Measurements from ENCODE around the gene HLCS.

The HLCS gene

DNA sequence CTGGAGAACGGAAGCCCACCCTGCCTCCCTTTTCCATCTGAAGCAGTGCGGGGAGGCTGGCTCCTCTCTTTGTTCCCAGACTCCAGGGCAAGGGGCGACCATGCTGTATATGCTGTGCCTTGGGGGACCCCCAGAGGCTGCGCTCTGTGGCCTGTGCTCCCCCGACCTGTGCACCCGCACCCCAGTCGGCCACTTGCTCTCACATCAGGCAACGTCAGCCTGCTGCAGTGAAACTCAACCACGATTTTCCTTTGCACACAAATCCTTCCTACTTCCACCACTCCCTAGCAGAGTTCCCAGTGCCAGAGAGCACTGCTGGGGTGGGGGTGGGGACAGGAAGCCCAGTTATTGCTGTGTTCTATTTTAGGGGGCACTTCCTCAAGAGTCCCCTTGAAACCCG lies 215.1 kb downstream of the HLCS start:
- in situ Hi-C loops (cut with HindIII; ENCODE audit: low sequenced_read_pairs), result no loop called here

DNA sequence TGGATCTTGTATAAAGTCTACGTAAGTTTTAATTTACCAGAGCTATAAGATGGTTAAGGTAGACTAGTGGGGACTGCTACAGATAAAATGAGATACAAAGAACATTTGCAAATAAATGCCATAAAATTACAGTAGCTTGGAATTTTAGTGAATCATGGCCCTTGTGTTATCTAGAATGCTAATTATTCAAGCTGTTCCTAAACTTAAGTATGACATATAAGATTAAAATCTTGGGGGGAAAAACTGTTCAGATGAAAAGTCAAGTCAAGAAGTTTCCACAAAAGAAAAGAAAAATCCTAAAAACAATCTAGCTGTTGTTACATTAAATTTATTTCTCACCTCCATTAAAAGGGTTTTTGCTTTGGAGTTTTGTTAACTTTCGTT lies 215.9 kb downstream of the HLCS start:
- in situ Hi-C loops (cut with HindIII; ENCODE audit: low sequenced_read_pairs), result no loop called here

DNA sequence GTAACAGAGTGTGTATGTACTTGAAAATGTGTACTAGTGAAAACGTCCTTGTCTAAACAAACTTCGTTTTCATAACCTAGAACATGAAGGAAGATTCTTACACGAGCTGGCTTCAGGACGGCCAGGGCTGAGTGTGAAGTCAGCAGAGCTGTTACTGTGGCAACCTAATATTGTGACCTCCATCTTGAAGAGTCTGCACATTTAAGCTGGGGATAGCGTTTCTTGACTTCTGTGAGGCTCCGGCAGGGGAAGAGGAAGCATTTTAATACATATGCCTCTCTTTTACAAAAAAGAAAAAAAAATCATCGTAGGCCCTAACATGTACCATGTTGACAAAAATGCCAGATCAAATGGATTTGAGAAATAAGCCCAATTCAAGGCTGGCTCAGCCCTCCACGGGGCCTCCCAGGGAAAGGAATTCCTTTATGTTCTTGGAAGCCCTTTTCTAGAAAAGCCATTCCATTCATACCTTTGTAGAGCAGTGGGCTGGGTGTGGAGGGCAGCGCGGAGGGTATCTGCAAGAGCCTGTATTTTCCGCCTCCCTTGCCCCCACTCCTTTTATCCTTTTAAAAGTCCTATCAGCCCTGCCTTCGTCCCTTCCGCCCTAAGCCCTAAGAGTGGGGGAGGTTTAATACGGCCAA lies 216.4 kb downstream of the HLCS start:
- in situ Hi-C loops (cut with HindIII; ENCODE audit: low sequenced_read_pairs), result no loop called here

DNA sequence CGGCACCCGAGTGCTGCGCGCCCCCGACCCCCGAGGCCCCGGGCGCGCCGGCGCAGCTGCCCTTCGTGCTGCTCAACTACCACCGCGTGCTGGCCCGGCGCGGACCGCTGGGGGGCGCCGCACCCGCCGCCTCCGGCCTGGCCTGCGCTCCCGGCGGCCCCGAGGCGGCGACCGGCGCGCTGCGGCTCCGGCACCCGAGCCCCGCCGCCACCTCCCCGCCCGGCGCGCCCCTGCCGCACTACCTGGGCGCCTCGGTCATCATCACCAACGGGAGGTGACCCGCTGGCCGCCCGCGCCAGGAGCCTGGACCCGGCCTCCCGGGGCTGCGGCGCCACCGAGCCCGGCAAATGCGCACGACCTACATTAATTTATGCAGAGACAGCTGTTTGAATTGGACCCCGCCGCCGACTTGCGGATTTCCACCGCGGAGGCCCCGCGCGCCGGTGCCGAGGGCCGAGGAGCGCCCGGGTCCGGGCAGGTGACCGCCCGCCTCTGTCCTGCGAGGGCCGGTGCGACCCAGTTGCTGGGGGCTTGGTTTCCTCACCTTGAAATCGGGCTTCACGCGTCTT lies 218.6 kb downstream of the HLCS start:
- in situ Hi-C loops (cut with HindIII; ENCODE audit: low sequenced_read_pairs), result no loop called here

DNA sequence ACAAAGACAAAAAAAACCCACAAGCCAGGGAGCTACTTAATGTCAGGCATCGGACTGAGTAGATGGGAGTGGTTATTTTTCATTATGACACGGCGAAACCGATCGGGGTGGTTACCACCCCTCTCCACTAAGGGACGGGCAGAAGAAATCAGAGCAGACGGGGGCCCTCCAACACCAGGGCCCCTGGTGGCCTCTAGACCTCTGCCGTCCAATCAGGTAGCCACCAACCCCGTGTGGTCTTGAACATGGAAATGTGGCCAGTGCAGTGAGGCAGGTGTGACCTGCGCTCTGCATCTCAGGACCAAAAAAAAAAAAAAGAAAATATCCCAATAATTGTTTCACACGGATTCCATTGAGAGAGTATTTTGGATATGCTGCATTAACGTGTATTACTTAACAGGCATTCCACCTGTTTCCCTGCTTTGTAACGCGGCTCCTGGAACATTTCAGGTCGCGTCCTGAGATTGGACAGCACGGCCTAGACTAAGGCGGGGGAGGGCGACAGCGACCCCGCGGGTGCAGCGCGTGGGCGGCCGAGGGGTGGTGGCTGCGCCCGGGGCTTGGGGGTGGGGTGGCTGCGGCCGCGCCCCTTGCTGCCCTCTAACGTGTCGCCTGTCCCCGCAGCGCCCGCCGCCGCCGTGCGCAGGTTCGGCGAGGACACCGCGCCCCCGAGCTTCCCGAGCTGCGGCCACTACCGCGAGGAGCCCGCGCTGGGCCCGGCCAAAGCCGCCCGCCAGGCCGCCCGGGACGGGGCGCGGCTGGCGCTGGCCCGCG lies 219.2 kb downstream of the HLCS start:
- in situ Hi-C loops (cut with HindIII; ENCODE audit: low sequenced_read_pairs), result no loop called here

DNA sequence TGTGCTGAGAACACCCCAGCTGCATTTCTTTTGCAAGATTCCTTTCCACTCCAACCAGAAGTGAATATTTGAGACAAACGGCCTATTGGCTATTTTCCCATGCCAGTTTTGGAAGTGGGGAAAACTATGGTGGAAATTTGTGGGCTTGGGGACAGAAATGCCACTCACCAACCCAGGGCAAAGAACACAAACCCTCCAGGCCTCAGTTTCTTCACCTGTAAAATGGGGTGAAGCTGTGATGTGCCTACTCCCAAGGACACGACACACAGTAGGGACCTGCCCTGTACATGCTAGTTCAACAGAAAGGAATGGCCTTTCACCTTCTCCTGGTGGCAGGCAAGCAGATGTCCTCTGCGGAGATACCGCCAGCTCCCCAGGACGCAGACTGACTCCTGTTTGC lies 221.0 kb downstream of the HLCS start:
- in situ Hi-C loops (cut with HindIII; ENCODE audit: low sequenced_read_pairs), result no loop called here

DNA sequence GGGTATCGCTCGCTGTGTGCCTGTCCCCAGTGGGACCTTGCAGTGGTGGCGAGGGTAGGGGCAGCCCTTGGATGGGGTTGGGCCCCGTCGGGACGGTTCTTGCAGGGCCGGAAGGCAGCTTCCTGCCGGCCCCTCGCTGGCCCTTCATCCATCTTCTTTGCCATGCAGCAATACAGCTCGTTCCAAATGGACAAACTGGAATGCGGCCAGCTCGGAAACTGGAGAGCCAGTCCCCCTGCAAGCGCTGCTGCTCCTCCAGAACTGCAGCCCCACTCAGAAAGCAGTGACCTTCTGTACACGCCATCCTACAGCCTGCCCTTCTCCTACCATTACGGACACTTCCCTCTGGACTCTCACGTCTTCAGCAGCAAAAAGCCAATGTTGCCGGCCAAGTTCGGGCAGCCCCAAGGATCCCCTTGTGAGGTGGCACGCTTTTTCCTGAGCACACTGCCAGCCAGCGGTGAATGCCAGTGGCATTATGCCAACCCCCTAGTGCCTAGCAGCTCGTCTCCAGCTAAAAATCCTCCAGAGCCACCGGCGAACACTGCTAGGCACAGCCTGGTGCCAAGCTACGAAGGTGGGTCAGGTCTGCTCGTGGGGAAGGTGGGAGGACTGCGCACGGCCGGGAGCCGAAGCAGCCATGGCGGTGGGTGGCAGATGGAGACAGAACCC lies 221.8 kb downstream of the HLCS start:
- in situ Hi-C loops (cut with HindIII; ENCODE audit: low sequenced_read_pairs), result loop anchor here (5.0 kb wide), 1 partner anchor 77 kb away; no protein-coding TSS in a partner anchor

DNA sequence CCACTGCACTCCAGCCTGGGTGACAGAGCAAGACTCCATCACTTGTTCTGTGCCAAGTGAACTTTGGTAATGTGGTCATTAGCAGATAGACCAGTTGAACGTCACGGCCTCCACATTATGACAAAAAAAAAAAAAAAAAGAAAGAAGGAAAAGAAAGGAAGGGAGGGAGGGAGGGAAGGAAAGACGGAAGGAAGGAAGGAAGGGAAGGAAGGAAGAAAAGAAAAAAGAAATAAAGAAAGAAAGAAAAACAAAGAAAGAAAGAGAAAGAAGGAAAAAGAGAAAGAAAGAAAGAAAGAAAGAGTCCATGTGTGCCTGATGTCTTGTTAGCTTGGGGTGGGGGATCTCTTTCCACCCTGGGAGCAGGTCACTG lies 222.3 kb downstream of the HLCS start:
- in situ Hi-C loops (cut with HindIII; ENCODE audit: low sequenced_read_pairs), result loop anchor here (5.0 kb wide), 1 partner anchor 77 kb away; no protein-coding TSS in a partner anchor

DNA sequence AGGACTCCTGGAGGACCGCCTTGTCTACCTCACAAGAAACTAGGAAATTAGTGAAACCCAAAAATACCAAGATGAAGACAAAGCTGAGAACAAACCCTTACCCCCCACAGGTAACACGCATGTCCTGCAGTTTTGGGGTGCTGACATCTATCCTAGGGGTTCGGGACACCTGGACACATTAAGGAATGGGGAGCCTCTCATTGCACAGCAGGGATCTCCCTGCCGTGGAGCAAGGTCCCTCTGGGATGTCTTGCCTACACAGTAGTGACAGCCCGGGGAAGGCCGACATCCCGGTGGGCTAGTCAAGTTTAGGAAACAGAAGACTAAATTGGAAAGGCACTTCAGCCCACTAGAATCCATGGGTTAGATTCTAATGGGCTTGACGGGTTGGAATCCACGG lies 223.0 kb downstream of the HLCS start:
- in situ Hi-C loops (cut with HindIII; ENCODE audit: low sequenced_read_pairs), result loop anchor here (5.0 kb wide), 1 partner anchor 76 kb away; no protein-coding TSS in a partner anchor

DNA sequence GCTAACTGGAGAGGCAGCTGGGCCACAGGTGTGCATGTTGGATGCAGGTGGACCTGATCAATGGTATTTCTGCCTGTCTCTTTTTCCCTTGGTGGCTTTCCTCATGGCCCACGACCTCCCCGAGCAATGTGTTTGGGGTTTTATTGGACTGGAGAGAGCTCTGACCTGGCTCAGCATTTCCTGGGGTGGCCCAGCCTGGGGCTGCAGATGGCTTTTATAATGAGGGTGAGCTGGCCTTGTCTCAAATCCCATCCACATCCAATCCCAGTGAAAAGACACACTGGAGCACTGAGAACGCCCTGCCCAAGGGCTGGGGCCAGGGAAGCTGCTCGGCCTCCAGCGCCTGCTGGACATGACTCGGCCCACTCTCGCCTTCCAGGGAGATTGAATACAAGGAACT lies 223.5 kb downstream of the HLCS start:
- in situ Hi-C loops (cut with HindIII; ENCODE audit: low sequenced_read_pairs), result loop anchor here (5.0 kb wide), 1 partner anchor 76 kb away; no protein-coding TSS in a partner anchor

DNA sequence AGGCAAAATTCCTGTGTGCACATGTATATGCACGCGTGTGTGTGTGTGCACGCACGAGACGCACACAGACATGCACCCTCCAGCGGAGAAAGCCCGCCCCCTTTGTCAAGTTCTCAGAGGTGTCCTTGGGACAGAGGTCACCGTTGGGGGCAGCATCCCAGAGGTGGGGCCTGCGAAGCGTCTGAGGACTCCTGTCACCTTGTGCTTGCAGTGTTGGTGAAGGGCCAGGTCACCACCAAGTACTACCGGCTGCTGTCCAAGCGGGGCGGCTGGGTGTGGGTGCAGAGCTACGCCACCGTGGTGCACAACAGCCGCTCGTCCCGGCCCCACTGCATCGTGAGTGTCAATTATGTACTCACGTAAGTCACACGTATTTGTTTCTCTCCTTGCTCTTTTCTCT lies 225.0 kb downstream of the HLCS start:
- in situ Hi-C loops (cut with HindIII; ENCODE audit: low sequenced_read_pairs), result loop anchor here (5.0 kb wide), 1 partner anchor 74 kb away; no protein-coding TSS in a partner anchor

DNA sequence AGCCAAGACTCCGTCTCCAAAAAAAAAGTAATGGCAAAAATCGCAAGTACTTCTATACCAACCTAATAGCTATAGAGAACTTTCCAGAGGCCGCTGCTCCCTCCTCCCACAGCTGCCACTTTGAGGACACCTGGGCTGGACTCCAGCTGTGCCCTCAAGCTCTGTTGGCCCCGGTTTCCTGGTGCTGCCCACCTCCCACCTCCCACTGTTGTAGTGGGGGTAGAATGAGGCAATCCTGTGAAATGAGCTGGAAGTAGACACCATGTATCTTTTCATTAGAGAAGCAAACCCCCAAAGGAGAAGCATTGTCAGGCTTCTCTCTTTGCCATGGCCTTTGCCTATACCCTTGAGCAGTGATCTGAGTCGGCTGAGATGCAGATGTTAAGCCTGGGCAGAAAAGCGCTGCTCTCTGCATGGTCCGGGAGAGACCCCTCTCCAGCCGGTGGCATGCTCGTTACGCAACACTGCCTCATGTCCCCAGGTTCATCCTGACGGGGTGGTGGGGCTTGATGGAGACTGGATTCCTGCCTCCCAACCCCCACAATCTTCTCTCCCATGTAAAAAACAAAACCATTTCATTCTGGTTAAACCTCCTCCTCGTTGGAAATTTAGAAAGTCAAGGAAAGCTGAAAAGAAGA lies 227.9 kb downstream of the HLCS start:
- in situ Hi-C loops (cut with HindIII; ENCODE audit: low sequenced_read_pairs), result no loop called here

DNA sequence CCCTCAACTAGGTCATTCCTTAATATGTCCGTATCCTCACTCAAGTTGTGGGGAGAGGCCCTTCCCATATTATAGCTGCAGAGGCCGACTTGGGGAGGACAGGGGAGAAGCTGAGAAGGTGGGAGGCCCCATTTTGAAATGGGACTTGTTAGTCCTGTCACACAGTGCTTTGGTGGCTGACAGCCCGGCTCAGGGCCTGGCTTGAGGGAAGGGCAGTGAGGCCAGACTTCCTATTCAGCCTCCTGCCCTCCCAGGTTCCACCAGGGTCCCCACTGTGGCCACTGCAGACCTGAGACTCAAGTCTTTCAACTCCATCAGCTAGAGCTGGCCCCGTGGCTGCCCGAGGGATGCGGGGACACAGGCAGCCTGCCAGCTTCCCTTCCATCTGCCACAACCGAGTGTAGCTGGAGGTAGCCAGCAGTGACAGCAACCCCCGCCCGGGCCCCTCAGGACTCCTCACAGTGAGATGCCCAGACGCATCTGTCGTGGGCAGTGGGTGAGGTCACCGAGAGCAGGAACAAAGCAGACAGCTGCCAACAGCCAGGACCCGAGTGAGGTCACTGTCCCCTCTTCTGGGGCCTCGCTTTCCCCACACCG lies 230.6 kb downstream of the HLCS start:
- in situ Hi-C loops (cut with HindIII; ENCODE audit: low sequenced_read_pairs), result no loop called here

DNA sequence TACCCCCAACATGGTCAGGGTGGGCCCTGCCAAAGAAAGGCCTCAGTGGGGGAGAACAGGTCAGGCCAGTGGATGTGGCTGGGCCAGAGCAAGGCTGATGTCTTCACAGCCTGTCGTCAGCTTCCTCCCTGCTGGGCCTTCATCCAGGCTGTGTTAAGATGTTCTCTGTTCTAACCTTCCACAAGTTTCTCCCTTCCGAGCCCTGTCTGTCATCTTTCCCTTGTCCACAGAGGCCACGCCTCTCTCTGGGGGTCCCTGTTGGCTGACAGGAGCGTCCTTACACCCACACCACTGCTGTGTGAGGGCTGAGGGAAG lies 231.3 kb downstream of the HLCS start:
- in situ Hi-C loops (cut with HindIII; ENCODE audit: low sequenced_read_pairs), result no loop called here

DNA sequence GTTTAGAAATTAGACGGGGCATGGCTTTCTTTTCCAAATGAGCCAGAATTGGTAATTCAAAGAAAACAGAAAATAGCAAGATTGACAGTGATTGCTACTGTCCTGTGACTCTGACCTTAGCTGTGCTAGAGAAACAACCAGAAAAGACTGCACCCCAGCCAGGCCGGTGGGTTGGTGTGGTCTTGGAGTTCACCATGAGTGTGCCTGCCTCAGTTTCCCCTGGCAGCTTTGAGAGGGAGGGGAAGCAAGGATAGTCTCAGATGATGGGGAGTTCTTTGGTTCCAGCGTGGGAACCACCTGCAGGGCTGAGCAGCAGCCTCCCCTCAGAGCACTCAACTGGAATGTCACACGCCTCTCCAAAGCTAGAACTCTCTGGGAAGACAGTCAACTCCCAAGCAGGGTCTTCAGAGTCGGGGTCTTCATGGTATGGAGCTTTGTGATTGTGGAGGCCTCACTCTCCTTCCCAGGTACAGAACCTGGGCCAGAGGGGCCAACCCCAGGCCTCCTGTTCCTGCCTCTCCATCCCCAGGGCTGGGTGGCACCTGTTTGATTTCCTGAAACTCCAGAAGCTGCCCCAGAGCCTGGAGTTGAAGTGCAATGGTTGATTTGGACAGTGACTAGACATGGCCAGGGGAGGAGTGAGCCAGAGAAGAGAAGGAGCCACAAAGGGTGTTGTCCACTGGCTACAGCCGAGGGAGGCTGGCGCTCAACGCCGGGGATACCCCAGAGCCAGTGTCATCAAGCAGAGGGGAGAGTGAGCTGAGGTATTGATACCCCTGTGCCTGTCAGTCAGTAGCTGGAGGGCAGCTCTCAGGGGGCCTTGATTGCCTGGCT lies 231.9 kb downstream of the HLCS start:
- in situ Hi-C loops (cut with HindIII; ENCODE audit: low sequenced_read_pairs), result no loop called here

DNA sequence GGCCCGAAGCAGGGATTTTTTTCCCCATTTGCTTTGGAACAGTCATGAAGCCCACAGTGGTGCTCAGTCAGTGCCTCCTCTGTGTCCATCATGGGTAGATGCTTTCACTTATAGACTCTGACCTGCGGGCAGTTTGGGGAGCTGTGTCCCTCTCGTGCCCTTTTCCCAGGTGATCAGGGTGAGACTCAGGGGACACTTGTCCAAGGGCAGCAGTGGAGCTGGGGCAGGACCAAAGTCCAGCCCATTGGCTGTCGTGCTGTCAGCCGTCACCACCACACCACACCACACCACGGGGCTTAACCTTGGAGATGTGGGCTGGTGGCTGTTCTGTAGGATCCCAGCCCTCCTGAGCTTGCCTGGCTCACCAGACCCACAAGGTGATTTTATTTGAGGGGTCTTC lies 232.6 kb downstream of the HLCS start:
- in situ Hi-C loops (cut with HindIII; ENCODE audit: low sequenced_read_pairs), result no loop called here

DNA sequence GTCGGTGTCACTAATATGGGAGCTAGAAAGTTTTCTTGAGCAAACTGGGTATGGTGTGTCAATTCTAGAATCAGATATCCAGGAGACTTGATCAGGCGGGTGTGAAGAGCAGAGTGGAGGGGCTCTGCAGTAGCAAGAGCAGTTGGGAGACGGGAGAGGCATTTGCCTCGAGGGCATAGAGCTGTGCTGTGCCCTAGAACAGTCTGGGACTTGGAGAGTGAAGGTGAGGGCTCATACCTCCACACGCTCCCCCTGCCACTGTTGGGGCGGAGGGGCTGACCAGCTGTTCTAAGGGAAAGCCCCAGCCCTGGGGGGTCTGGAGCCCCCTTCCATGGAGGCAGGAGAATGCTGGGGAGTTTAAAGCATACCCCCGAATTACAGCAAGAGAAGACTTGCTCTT lies 233.7 kb downstream of the HLCS start:
- in situ Hi-C loops (cut with HindIII; ENCODE audit: low sequenced_read_pairs), result no loop called here

DNA sequence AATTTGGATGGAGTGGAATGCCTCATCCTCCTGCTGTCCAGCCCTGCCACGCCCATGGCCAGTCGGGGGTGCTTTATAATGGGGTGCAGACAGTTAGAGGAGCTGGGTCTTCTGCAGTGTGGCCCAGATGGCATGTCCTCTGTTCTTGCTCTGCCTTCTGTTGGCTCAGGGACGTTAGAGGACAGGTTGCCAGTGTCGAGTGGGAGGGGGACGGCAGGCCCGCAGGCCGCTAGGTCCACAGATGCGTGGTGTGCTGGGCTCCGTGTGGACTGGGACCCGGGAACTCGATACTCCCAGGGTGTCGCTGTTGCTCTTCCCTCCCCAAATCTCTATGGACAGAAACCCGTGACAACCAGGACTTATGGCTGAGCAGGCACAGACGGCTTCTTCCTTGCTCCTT lies 234.3 kb downstream of the HLCS start:
- in situ Hi-C loops (cut with HindIII; ENCODE audit: low sequenced_read_pairs), result no loop called here

DNA sequence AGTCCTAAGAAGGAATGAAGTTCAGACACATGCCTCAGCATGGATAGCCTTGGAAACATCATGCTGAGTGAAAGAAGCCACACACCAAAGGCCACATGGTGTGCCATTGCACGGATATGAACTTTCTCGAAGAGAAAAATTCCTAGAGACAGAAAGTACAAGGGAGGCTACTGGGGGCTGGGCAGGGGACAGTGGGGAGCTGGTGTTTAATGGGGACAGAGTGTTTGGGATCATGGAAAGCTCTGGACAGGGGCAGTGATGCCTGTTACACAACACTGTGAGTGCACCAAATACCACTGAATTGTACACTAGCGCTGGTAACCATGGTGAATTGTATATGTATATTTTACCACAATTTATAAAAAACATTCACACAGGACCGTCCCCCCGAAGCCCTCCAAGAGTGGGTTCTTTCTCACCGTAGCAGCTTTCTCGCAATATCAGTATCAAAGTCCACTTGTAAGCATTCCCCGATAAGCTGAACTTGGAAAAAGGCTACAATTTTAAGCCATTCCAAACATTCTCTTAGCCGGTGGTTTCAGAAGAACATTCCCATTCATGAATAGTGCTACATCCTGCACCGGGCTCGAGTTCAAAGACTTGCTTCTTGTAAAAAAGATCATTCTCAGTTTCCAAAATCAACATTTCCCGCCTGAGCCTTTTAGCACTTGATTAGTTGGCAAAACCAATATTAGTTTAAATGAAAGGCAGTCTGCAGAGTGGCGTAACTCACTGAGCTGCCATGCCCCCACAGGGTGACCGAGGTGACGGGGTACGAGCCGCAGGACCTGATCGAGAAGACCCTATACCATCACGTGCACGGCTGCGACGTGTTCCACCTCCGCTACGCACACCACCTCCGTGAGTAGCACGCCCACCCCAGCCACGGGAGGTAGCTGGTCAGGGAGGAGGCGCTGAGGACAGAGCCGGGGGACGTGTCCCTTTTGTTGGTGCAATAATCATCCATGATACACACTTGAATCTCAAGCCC lies 235.9 kb downstream of the HLCS start:
- in situ Hi-C loops (cut with HindIII; ENCODE audit: low sequenced_read_pairs), result no loop called here
